Mesothelial cell of epicardium (in vitro differentiated cells): ENCODE data around the gene PKIB. TPM values are rescaled to one million over a fixed set of nuclear protein-coding genes. Genes with fewer than 3 reads are reported as not detected.

Experiments
- DNase-seq, 2 experiments: peaks; one replicate each; pipeline ENCODE4 v3.0.0; 2021; ENCODE audit warnings: low spot score in 2 of 2; ENCODE audit not compliant: unreplicated experiment in 2 of 2
- H3K27ac Mint-ChIP-seq: 2 replicates; pipeline ENCODE4 v1.8.0; 2021; ENCODE audit warnings: mixed read lengths
- H3K27me3 Mint-ChIP-seq: 2 replicates; pipeline ENCODE4 v1.8.0; 2021; ENCODE audit warnings: low read depth, mixed read lengths
- H3K36me3 Mint-ChIP-seq: 2 replicates; pipeline ENCODE4 v1.8.0; 2021; ENCODE audit warnings: mixed read lengths
- H3K4me1 Mint-ChIP-seq: 2 replicates; pipeline ENCODE4 v1.8.0; 2021; ENCODE audit warnings: mixed read lengths
- H3K4me3 Mint-ChIP-seq: 2 replicates; pipeline ENCODE4 v1.8.0; 2021; ENCODE audit warnings: mild to moderate bottlenecking, moderate library complexity, mixed read lengths
- H3K9me3 Mint-ChIP-seq: 2 replicates; pipeline ENCODE4 v1.8.0; 2021; ENCODE audit warnings: mixed read lengths
- total RNA-seq: library from RNA; stranded (reverse); gene quantifications from 3 replicates; pipeline ENCODE4 v1.2.1, GENCODE V29; 2021
- TF ChIP-seq, protein P1 (sequence below): fragments of 200-600 bp; sonication (generic); IDR thresholded peaks from one replicate; pipeline ENCODE4 v1.5.0; 2021; ENCODE audit warnings: antibody characterized with exemption; ENCODE audit not compliant: unreplicated experiment

Gene PKIB
- total RNA-seq, 1 donor from 2014 or later, result 48.9 TPM

DNA sequence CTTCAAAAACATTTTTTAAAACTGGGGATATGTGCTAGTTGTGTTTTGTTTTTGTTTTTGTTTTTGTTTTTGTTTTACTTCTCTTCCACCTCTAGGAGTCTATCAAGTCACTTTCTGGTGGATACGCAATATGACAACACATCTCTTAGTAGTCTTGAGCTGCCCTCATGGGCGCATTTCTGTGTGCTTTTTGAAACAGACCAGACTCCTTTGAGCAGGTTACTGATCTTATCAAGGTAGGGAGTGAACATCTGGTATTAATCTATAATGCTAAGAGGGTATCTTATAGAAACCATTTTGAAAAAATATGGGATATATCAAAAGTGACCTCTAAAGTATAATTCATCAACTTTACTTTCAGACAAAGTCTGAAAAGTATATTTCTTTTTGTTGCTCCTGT, 56.2 kb downstream of the PKIB start:
- Mint-ChIP-seq H3K9me3 (peaks cover 3% of the 10 kb centered on the region), H3K4me1 (peaks cover 45% of the 10 kb centered on the region), H3K4me3 (no peak overlapping the region), H3K27me3 (no peaks in the 10 kb centered on the region), H3K27ac (peak overlapping the region; percentile 85), H3K36me3 (peaks cover 5% of the 10 kb centered on the region)
- no peak for DNase-seq
- TF ChIP-seq, protein P1, sequence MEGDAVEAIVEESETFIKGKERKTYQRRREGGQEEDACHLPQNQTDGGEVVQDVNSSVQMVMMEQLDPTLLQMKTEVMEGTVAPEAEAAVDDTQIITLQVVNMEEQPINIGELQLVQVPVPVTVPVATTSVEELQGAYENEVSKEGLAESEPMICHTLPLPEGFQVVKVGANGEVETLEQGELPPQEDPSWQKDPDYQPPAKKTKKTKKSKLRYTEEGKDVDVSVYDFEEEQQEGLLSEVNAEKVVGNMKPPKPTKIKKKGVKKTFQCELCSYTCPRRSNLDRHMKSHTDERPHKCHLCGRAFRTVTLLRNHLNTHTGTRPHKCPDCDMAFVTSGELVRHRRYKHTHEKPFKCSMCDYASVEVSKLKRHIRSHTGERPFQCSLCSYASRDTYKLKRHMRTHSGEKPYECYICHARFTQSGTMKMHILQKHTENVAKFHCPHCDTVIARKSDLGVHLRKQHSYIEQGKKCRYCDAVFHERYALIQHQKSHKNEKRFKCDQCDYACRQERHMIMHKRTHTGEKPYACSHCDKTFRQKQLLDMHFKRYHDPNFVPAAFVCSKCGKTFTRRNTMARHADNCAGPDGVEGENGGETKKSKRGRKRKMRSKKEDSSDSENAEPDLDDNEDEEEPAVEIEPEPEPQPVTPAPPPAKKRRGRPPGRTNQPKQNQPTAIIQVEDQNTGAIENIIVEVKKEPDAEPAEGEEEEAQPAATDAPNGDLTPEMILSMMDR, result no peak

DNA sequence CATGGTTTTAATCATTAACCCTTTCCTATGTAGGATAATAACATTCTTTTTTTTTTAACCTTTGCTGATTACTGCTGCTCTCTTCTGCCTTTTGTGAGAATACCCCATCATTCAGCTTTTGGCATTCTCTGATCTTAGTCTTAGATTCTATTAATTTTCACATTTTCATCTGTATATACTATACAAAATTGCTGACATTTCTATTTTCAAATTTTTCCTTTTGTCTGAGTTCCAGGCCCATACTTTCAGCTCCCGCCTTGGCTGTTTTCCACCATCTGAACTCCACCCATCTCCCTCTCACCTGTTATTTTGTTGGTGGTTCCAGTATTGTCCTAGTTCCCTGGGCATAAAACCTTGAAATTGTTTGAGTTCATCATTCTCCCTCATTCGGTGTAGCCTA, 59.2 kb downstream of the PKIB start:
- no peak for DNase-seq
- Mint-ChIP-seq H3K4me3 (no peak overlapping the region), H3K4me1 (peaks cover 53% of the 10 kb centered on the region), H3K36me3 (peaks cover 6% of the 10 kb centered on the region), H3K9me3 (no peaks in the 10 kb centered on the region), H3K27ac (no peak overlapping the region), H3K27me3 (no peaks in the 10 kb centered on the region)
- TF ChIP-seq, protein P1, result no peak

DNA sequence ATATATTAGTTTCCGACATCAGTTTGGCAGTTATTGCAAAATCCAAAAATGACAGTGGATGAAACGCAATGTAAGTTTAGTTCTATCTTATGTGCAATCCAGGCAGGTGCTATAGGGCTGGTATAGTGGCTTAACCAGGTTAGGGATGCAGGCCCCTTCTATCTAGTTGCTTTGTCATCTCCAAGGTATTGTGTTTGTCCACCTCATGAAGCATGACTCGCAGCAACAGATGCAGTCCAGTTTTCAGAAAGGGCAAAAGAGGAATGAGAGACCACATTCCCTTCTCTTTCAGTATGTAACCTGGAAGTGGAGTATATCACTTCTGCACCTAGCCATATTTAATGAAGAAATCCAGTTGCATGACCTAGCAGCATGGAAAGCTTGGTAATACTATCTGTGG, 59.7 kb downstream of the PKIB start:
- no peak overlapping the region for H3K27ac Mint-ChIP-seq
- DNase-seq, result no peak
- peaks cover 6% of the 10 kb centered on the region for H3K36me3 Mint-ChIP-seq
- H3K27me3 Mint-ChIP-seq, result no peaks in the 10 kb centered on the region
- no peaks in the 10 kb centered on the region for H3K9me3 Mint-ChIP-seq
- TF ChIP-seq, protein P1, result no peak
- H3K4me1 Mint-ChIP-seq, result peaks cover 52% of the 10 kb centered on the region
- H3K4me3 Mint-ChIP-seq, result no peak overlapping the region

DNA sequence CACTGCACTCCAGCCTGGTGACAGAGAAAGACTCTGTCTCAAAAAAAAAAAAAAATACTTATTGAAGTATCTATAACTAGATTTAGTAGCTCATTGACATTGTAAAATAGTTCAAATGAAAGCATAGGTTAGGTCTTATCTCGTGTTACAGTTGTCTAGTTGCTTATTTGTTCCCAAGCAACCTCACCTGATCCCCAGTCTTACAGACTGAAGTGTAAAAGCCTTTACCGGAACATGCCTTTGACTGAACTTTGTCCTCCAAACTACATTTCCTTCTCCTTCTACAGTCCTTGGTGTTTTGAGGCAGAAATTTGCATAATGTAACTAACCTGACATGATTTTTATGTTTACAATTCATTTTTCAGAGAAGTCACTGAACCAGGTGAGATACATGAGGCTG, 61.0 kb downstream of the PKIB start:
- Mint-ChIP-seq H3K9me3 (peaks cover 6% of the 10 kb centered on the region), H3K36me3 (peaks cover 15% of the 10 kb centered on the region), H3K27me3 (no peaks in the 10 kb centered on the region), H3K4me1 (peaks cover 38% of the 10 kb centered on the region), H3K4me3 (no peak overlapping the region), H3K27ac (no peak overlapping the region)
- no peak for DNase-seq
- TF ChIP-seq, protein P1, result no peak

DNA sequence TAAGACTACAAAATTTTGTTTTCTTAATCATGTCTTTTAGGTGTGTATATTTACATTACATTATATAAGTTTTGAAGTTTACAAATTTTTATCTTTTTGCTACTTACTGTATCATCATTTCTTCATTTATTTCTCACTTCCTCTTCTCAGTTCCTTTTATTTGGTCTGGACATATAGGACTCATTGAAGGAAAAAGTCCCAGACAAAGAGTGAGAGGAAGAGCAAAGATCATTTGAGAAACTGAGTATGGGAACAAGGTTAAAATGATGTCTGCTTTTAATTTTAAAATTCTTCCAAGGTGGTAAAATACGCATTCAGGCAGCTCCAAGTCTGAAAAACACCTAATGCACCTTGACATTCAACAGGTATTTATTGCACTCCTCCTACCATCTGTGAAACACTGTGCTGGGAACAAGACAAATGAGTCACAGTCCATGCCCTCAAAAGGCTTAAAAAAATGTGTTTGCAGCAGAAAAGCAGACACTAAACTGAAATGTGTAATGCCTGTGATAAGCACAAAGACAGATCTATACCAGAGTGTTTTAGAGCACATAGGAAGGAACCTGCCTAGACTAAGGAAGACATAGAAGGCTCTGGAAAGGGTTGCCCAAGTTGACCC, 63.2 kb downstream of the PKIB start:
- Mint-ChIP-seq H3K27me3 (no peaks in the 10 kb centered on the region), H3K27ac (no peak overlapping the region), H3K4me3 (no peak overlapping the region), H3K9me3 (peaks cover 8% of the 10 kb centered on the region), H3K36me3 (peaks cover 23% of the 10 kb centered on the region), H3K4me1 (peaks cover 27% of the 10 kb centered on the region)
- DNase-seq, result no peak
- TF ChIP-seq, protein P1, result no peak

DNA sequence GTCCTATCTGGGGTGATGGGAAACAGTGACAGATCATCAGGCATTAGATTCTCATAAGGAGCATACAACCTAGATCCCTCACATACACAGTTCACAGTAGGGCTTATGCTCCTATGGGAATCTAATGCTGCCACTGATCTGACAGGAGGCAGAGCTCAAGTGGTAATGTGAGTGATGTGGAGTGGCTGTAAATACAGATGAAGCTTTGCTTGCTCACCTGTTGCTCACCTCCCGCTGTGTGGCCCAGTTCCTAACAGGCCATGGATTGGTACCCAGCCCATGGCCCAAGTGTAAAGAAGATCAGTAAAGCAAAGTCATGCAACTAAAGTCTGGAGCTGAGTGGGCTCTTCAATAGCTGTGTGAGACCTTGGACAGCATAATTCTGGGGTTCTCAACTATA, 65.9 kb downstream of the PKIB start:
- H3K4me1 Mint-ChIP-seq, result peaks cover 34% of the 10 kb centered on the region
- H3K36me3 Mint-ChIP-seq, result peaks cover 28% of the 10 kb centered on the region
- no peak for DNase-seq
- H3K27me3 Mint-ChIP-seq, result no peaks in the 10 kb centered on the region
- no peak overlapping the region for H3K27ac Mint-ChIP-seq
- peaks cover 8% of the 10 kb centered on the region for H3K9me3 Mint-ChIP-seq
- no peak overlapping the region for H3K4me3 Mint-ChIP-seq
- TF ChIP-seq, protein P1, result no peak
